GM12891 (cell line): ENCODE results near the gene EBF3.

Source experiments
- PAX5 ChIP-seq: IDR thresholded peaks from 2 replicates; pipeline ENCODE4 v1.6.1; 2011; ENCODE audit warnings: low read length, moderate library complexity, mild to moderate bottlenecking; ENCODE audit not compliant: insufficient read depth, severe bottlenecking
- POLR2A ChIP-seq: IDR thresholded peaks from 2 replicates; pipeline ENCODE4 v1.6.1; 2011; ENCODE audit warnings: low read depth, low read length, control low read depth
- POLR2AphosphoS5 ChIP-seq: IDR thresholded peaks from 2 replicates; pipeline ENCODE4 v1.6.1; 2011; ENCODE audit warnings: low read depth, low read length, control low read depth
- POU2F2 ChIP-seq: IDR thresholded peaks from 2 replicates; pipeline ENCODE4 v1.6.1; 2011; ENCODE audit warnings: low read depth, mild to moderate bottlenecking, control low read depth, low read length, moderate library complexity
- SPI1 ChIP-seq: IDR thresholded peaks from 2 replicates; pipeline ENCODE4 v1.6.1; 2011; ENCODE audit warnings: low read depth, low read length, control low read depth
- TAF1 ChIP-seq: IDR thresholded peaks from 2 replicates; pipeline ENCODE4 v1.6.1; 2011; ENCODE audit warnings: low read depth, low read length, control low read depth

- TF ChIP-seq POLR2AphosphoS5 (no peak), POLR2A (no peak), TAF1 (no peak), SPI1 (no peak), POU2F2 (no peak), PAX5 (no peak)
Measured at GRCh38 chr10:129966889-129967578, 3.0 kb upstream of the EBF3 start.
